ENCODE data around the gene ADARB2.

- TF ChIP-seq EP300 (IDR thresholded peaks at IDR 0.05) (no peak), POLR2AphosphoS5 (IDR thresholded peaks at IDR 0.05) (no peak)
Observed at GRCh38 chr10:1473874-1474273, 263.5 kb downstream of the ADARB2 start.
